Right lobe of liver (tissue), 6 donors: ENCODE data around the gene FGFR2. TPM values are rescaled to one million over a fixed set of nuclear protein-coding genes. Genes with fewer than 3 reads are reported as not detected.
A peak's percentile ranks its signal among the peaks of the same experiment; 100 is the strongest.

Experiments used
- ATAC-seq, 4 donors: fragments of 200-7000 bp; cut with Tn5 transposase; one replicate each; pipeline ENCODE4 v1.9.1; 2020; ENCODE audit warnings: mild to moderate bottlenecking in 4 of 4, moderate library complexity in 4 of 4
- DNase-seq, 3 donors: peaks; one replicate each; pipeline ENCODE4 v3.0.0-alpha.2; 2020
- H3K27ac ChIP-seq, 3 donors: fragments of 200-600 bp; one replicate each; pipeline ENCODE4 v1.8.0; 2022
- H3K27me3 ChIP-seq, 2 donors: fragments of 200-600 bp; one replicate each; pipeline ENCODE4 v1.8.0; 2022
- H3K36me3 ChIP-seq, 4 donors: fragments of 200-600 bp; sonication (generic) in 1 of 4; one replicate each; pipeline versions ENCODE4 v1.5.1 to v1.8.0; 2017 to 2022; ENCODE audit warnings: control low read depth in 1 of 4
- H3K4me1 ChIP-seq, 4 donors: fragments of 200-600 bp; sonication (generic) in 1 of 4; one replicate each; pipeline versions ENCODE4 v1.5.1 to v1.8.0; 2017 to 2022; ENCODE audit warnings: control low read depth in 1 of 4
- H3K4me3 ChIP-seq, 3 donors: fragments of 200-600 bp; one replicate each; pipeline ENCODE4 v1.8.0; 2022
- H3K9me3 ChIP-seq, 4 donors: fragments of 200-600 bp; sonication (generic) in 1 of 4; one replicate each; pipeline versions ENCODE4 v1.5.1 to v1.8.0; 2017 to 2022; ENCODE audit warnings: control low read depth in 1 of 4
- CTCF ChIP-seq, 4 donors: fragments of 200-600 bp in 3 of 4; fragments of 450-650 bp in 1 of 4; IDR thresholded peaks; one replicate each; pipeline versions ENCODE4 v1.5.1 to v1.8.0; 2016 to 2022; ENCODE audit warnings: antibody characterized with exemption in 4 of 4, mild to moderate bottlenecking in 2 of 4
- POLR2A ChIP-seq: fragments of 450-650 bp; IDR thresholded peaks from one replicate; pipeline ENCODE4 v1.6.1; 2017; ENCODE audit warnings: antibody characterized with exemption, mild to moderate bottlenecking
- WGBS: methylation state at CpG from one replicate; pipeline ENCODE4 v1.1.6; 2018; ENCODE audit warnings: low coverage, low lambda C conversion rate; ENCODE audit not compliant: insufficient coverage; ENCODE audit errors: missing lambda C conversion rate; 5-methylcytosine and 5-hydroxymethylcytosine counted together
- intact Hi-C, 2 donors: fragments of 100-400 bp; cut with DNase I; formaldehyde crosslinking; loops; one replicate each; pipeline versions ENCODE4 v1.11.2 to v1.14.1; 2022
- total RNA-seq, 6 experiments: library from RNA; depleted of rRNA in 2 of 6; stranded (reverse); fragments of >200 nt in 2 of 6; fragmentation: NEBNext Ultra II Directional in 3 of 6; extraction: Animal tissue kit (Norgen Biotek cat#: 25700) in 3 of 6; gene quantifications; one replicate each; pipeline versions ENCODE4 v1.1.0 to v1.2.4, GENCODE V29; 2016 to 2023
- donor health status: DM: no; HTN: yes; CAD: no.
- donor health status: DM: no; HTN: no; CAD: no.
- donor health status: DM: no; HTN: no; CAD: no.
- donor health status: DM: no; HTN: yes; CAD: no.
- donor health status: DM: no; HTN: yes; CAD: no.

The FGFR2 gene
- total RNA-seq, 6 experiments from 2014 or later, result 14.4 to 33.7 (median 23.0) TPM

- DNase-seq (no peak), ATAC-seq (no peak)
- 69% methylated on average over 6 of the region's 17 CpGs for WGBS
- no peaks in the 10 kb centered on the region for H3K36me3 ChIP-seq
- H3K27me3 ChIP-seq, result no peaks in the 10 kb centered on the region
- intact Hi-C loops, result loop anchor here (10.0 kb wide), 2 partner anchors 655 to 665 kb away; no protein-coding TSS in a partner anchor
- TF ChIP-seq CTCF (IDR thresholded peaks at IDR 0.05) (no peak), POLR2A (no peak)
- no peak overlapping the region for H3K4me3 ChIP-seq
- peaks cover 0 to 11% (median 0%) of the 10 kb centered on the region in 4 donors for H3K4me1 ChIP-seq
- H3K9me3 ChIP-seq, result no peaks in the 10 kb centered on the region
- no peak overlapping the region for H3K27ac ChIP-seq
Measured at GRCh38 chr10:121609426-121610380, 11.5 kb upstream of the FGFR2 start.

- no peaks in the 10 kb centered on the region for H3K9me3 ChIP-seq
- H3K4me3 ChIP-seq, result peak overlapping the region in 2 of 3 donors; percentile 6 to 31
- intact Hi-C loops, result loop anchor here in 1 of 2 donors (10.0 kb wide), 1 partner anchor 664 kb away; no protein-coding TSS in a partner anchor
- H3K27ac ChIP-seq, result no peak overlapping the region
- no peaks in the 10 kb centered on the region for H3K36me3 ChIP-seq
- DNase-seq (peak in 2 of 3 donors; percentile 60 to 68), ATAC-seq (peak; percentile 89 to 95 (median 92))
- peaks cover 0 to 11% (median 0%) of the 10 kb centered on the region in 4 donors for H3K4me1 ChIP-seq
- TF ChIP-seq POLR2A, result no peak
- peak; percentile 91 to 97 (median 96) for TF ChIP-seq CTCF (IDR thresholded peaks at IDR 0.05)
- no peaks in the 10 kb centered on the region for H3K27me3 ChIP-seq
- WGBS, result 8% methylated on average over 5 of the region's 59 CpGs
Measured at GRCh38 chr10:121608469-121609190, 10.4 kb upstream of the FGFR2 start.

GRCh38 chr10:121607310-121608055 is 9.2 kb upstream of the FGFR2 start:
- TF ChIP-seq CTCF (IDR thresholded peaks at IDR 0.05), result no peak
- no peak for TF ChIP-seq POLR2A
- no peak overlapping the region for H3K4me3 ChIP-seq
- DNase-seq, result no peak

GRCh38 chr10:121605708-121606107 is 7.5 kb upstream of the FGFR2 start:
- TF ChIP-seq POLR2A (no peak), CTCF (IDR thresholded peaks at IDR 0.05) (no peak)
- Histone ChIP-seq H3K27me3 (no peaks in the 10 kb centered on the region), H3K4me3 (no peak overlapping the region), H3K4me1 (peaks cover 0 to 11% (median 0%) of the 10 kb centered on the region in 4 donors), H3K36me3 (no peaks in the 10 kb centered on the region), H3K9me3 (no peaks in the 10 kb centered on the region), H3K27ac (no peak overlapping the region)
- intact Hi-C loops, result loop anchor here in 1 of 2 donors (10.0 kb wide), 1 partner anchor 661 kb away; no protein-coding TSS in a partner anchor
- ATAC-seq (peak; percentile 22 to 60 (median 48)), DNase-seq (no peak)

More at GRCh38 chr10:121607310-121608055, 9.2 kb upstream of the FGFR2 start:
- no peak overlapping the region for H3K27ac ChIP-seq
- H3K27me3 ChIP-seq, result no peaks in the 10 kb centered on the region
- intact Hi-C loops, result loop anchor here in 1 of 2 donors (10.0 kb wide), 1 partner anchor 663 kb away; no protein-coding TSS in a partner anchor
- H3K9me3 ChIP-seq, result no peaks in the 10 kb centered on the region
- peaks cover 0 to 11% (median 0%) of the 10 kb centered on the region in 4 donors for H3K4me1 ChIP-seq
- no peak for ATAC-seq
- H3K36me3 ChIP-seq, result no peaks in the 10 kb centered on the region
- 58% methylated on average over 9 of the region's 11 CpGs for WGBS
